ENCODE results near the gene PLPP4. TPM values are rescaled to one million over a fixed set of nuclear protein-coding genes. Genes with fewer than 3 reads are reported as not detected.
A peak's percentile ranks its signal among the peaks of the same experiment; 100 is the strongest.

Gene PLPP4
- total RNA-seq, 1 donor from 2014 or later, result 16.5 TPM

GRCh38 chr10:120456143-120456625, 843 bp upstream of the PLPP4 start:
- no peak for DNase-seq (ENCODE audit: low read depth, low spot score)

- no peak for DNase-seq (ENCODE audit: low read depth, low spot score)
These were observed 575 bp downstream of the PLPP4 start for GRCh38 chr10:120457431-120458172.

GRCh38 chr10:120458432-120458831, 1.4 kb downstream of the PLPP4 start:
- no peak for DNase-seq (ENCODE audit: low read depth, low spot score)

- DNase-seq (ENCODE audit: low read depth, low spot score), result no peak
These were observed 2.2 kb downstream of the PLPP4 start for GRCh38 chr10:120459185-120459584.

GRCh38 chr10:120460186-120460585, 3.2 kb downstream of the PLPP4 start:
- no peak for DNase-seq (ENCODE audit: low read depth, low spot score)

- DNase-seq (ENCODE audit: low read depth, low spot score), result peak; percentile 88
These were observed 3.7 kb downstream of the PLPP4 start for GRCh38 chr10:120460776-120461175.

GRCh38 chr10:120462018-120462682, 5.1 kb downstream of the PLPP4 start:
- DNase-seq (ENCODE audit: low read depth, low spot score), result no peak

- no peak for DNase-seq (ENCODE audit: low read depth, low spot score)
These were observed 8.1 kb downstream of the PLPP4 start for GRCh38 chr10:120465138-120465537.

- DNase-seq (ENCODE audit: low read depth, low spot score), result no peak
These were observed 9.0 kb downstream of the PLPP4 start for GRCh38 chr10:120466006-120466405.

- no peak for DNase-seq (ENCODE audit: low read depth, low spot score)
These were observed 16.6 kb downstream of the PLPP4 start for GRCh38 chr10:120473593-120473992.

- DNase-seq (ENCODE audit: low read depth, low spot score), result no peak
These were observed 17.9 kb downstream of the PLPP4 start for GRCh38 chr10:120474956-120475355.

- no peak for DNase-seq (ENCODE audit: low read depth, low spot score)
These were observed 19.1 kb downstream of the PLPP4 start for GRCh38 chr10:120475844-120476791.

GRCh38 chr10:120477021-120477742, 20.2 kb downstream of the PLPP4 start:
- no peak for DNase-seq (ENCODE audit: low read depth, low spot score)

- no peak for DNase-seq (ENCODE audit: low read depth, low spot score)
These were observed 20.7 kb downstream of the PLPP4 start for GRCh38 chr10:120477743-120478141.

- no peak for DNase-seq (ENCODE audit: low read depth, low spot score)
These were observed 21.4 kb downstream of the PLPP4 start for GRCh38 chr10:120478386-120478785.

- no peak for DNase-seq (ENCODE audit: low read depth, low spot score)
These were observed 22.5 kb downstream of the PLPP4 start for GRCh38 chr10:120479506-120479905.

GRCh38 chr10:120480065-120480600, 23.1 kb downstream of the PLPP4 start:
- no peak for DNase-seq (ENCODE audit: low read depth, low spot score)

GRCh38 chr10:120480848-120481247, 23.8 kb downstream of the PLPP4 start:
- no peak for DNase-seq (ENCODE audit: low read depth, low spot score)

- DNase-seq (ENCODE audit: low read depth, low spot score), result no peak
These were observed 26.0 kb downstream of the PLPP4 start for GRCh38 chr10:120483006-120483405.

GRCh38 chr10:120483651-120484301, 26.7 kb downstream of the PLPP4 start:
- no peak for DNase-seq (ENCODE audit: low read depth, low spot score)

Data from pulmonary artery endothelial cell (primary cell).